HEK293 (cell line): ENCODE results near the gene CUL9.

Experiments used
- CTCF ChIA-PET: fragments of 350-600 bp; formaldehyde crosslinking; extraction: SDS; loops from one replicate; lab custom pipeline; 2021; ENCODE audit warnings: antibody characterized with exemption; lab: Yijun Ruan, JAX
- POLR2A ChIA-PET: fragments of 300-600 bp; formaldehyde crosslinking; extraction: SDS; loops from one replicate; lab custom pipeline; 2020; ENCODE audit warnings: antibody characterized with exemption, inconsistent platforms; lab: Yijun Ruan, JAX
- H3K27ac ChIP-seq: fragments of 200-500 bp; sonication (Bioruptor generic); 2 replicates; pipeline ENCODE4 v1.5.1; 2014; ENCODE audit warnings: low read depth, low read length, control low read depth, inconsistent platforms; ENCODE audit errors: extremely low read depth
- H3K36me3 ChIP-seq, 2 experiments: fragments of 200-500 bp in 1 of 2; sonication (Bioruptor generic) in 1 of 2; 1 replicate in 1 of 2; 2 replicates in 1 of 2; pipeline ENCODE4 v1.5.1; 2014 to 2017; ENCODE audit warnings: inconsistent platforms in 2 of 2, low read length in 2 of 2; ENCODE audit not compliant: control insufficient read depth in 2 of 2, insufficient read depth in 1 of 2
- H3K4me1 ChIP-seq: fragments of 200-500 bp; sonication (Bioruptor generic); 2 replicates; pipeline ENCODE4 v1.5.1; 2014; ENCODE audit warnings: mild to moderate bottlenecking, low read length, inconsistent platforms; ENCODE audit not compliant: control insufficient read depth, insufficient read depth
- H3K4me3 ChIP-seq: 2 replicates; pipeline ENCODE4 v1.5.1; 2011; ENCODE audit warnings: low read depth, mild to moderate bottlenecking, control low read depth, low read length, moderate library complexity
- H3K9me3 ChIP-seq: fragments of 200-500 bp; sonication (Bioruptor generic); 2 replicates; pipeline ENCODE4 v1.5.1; 2014; ENCODE audit warnings: low read depth, low read length, inconsistent platforms; ENCODE audit not compliant: control insufficient read depth, insufficient read depth
- YY1 ChIP-seq: fragments of 450-650 bp; formaldehyde crosslinking; IDR thresholded peaks from 2 replicates; pipeline ENCODE4 v1.5.1; 2018; ENCODE audit warnings: missing biosample characterization, missing genetic modification characterization
- ZBTB1 ChIP-seq: fragments of 450-650 bp; formaldehyde crosslinking; IDR thresholded peaks from 2 replicates; pipeline ENCODE4 v1.5.1; 2016; ENCODE audit warnings: missing biosample characterization, missing genetic modification characterization
- ZBTB20 ChIP-seq: fragments of 450-650 bp; formaldehyde crosslinking; IDR thresholded peaks from 2 replicates; pipeline ENCODE4 v1.5.1; 2016; ENCODE audit warnings: missing biosample characterization, missing genetic modification characterization
- ZNF169 ChIP-seq: fragments of 450-650 bp; formaldehyde crosslinking; IDR thresholded peaks from 2 replicates; pipeline ENCODE4 v1.5.1; 2016; ENCODE audit warnings: missing biosample characterization, missing genetic modification characterization
- ZNF175 ChIP-seq: fragments of 450-650 bp; formaldehyde crosslinking; IDR thresholded peaks from 2 replicates; pipeline ENCODE4 v1.5.1; 2016; ENCODE audit warnings: missing biosample characterization, missing genetic modification characterization
- ZNF280D ChIP-seq: fragments of 450-650 bp; formaldehyde crosslinking; IDR thresholded peaks from 2 replicates; pipeline ENCODE4 v1.5.1; 2016; ENCODE audit warnings: missing biosample characterization, missing genetic modification characterization
- ZNF366 ChIP-seq: fragments of 450-650 bp; formaldehyde crosslinking; conservative IDR thresholded peaks from 2 replicates; pipeline ENCODE4 v1.5.1; 2016; ENCODE audit warnings: missing biosample characterization, missing genetic modification characterization
- ZNF501 ChIP-seq: fragments of 450-650 bp; formaldehyde crosslinking; IDR thresholded peaks from 2 replicates; pipeline ENCODE4 v1.5.1; 2016; ENCODE audit warnings: missing biosample characterization, missing genetic modification characterization
- ZNF600 ChIP-seq: fragments of 450-650 bp; formaldehyde crosslinking; IDR thresholded peaks from 2 replicates; pipeline ENCODE4 v1.5.1; 2016; ENCODE audit warnings: missing biosample characterization, missing genetic modification characterization
- ZSCAN18 ChIP-seq: fragments of 450-650 bp; formaldehyde crosslinking; IDR thresholded peaks from 2 replicates; pipeline ENCODE4 v1.5.1; 2016; ENCODE audit warnings: missing biosample characterization, missing genetic modification characterization
- ZSCAN4 ChIP-seq: fragments of 450-650 bp; formaldehyde crosslinking; IDR thresholded peaks from 2 replicates; pipeline ENCODE4 v1.5.1; 2017; ENCODE audit warnings: missing biosample characterization, missing genetic modification characterization

CUL9 gene

GRCh38 chr6:43183441-43183840 is 1.4 kb downstream of the CUL9 start:
- TF ChIP-seq ZNF600 (0 out of 2 replicates have a peak, but pooled peaks have one; percentile 18), ZNF366 (tag by site-specific recombination) (peak; percentile 94), ZSCAN4 (tag by site-specific recombination) (no peak), YY1 (tag by site-specific recombination) (no peak)
- TF ChIP-seq, all 188 proteins: peak for 2
- H3K36me3 ChIP-seq, result peaks cover 2 to 56% of the 10 kb centered on the region in 2 experiments; a peak in 2 of 3 replicates
- CTCF ChIA-PET, result no interaction called here
- no peaks in the 10 kb centered on the region for H3K9me3 ChIP-seq
- no peak overlapping the region for H3K4me3 ChIP-seq
- no peak overlapping the region for H3K27ac ChIP-seq
- POLR2A ChIA-PET, result interaction anchor here (1.9 kb wide), 1 partner anchor 10 kb away, joined by 12 read pairs; no protein-coding TSS in a partner anchor
- H3K4me1 ChIP-seq, result peaks cover 3% of the 10 kb centered on the region; the same call in 1 of the 2 replicates

- Histone ChIP-seq H3K27ac (no peak overlapping the region), H3K4me3 (no peak overlapping the region), H3K9me3 (no peaks in the 10 kb centered on the region), H3K36me3 (peaks cover 0 to 49% of the 10 kb centered on the region in 2 experiments; a peak in 2 of 3 replicates), H3K4me1 (peaks cover 3% of the 10 kb centered on the region; the same call in 1 of the 2 replicates)
- CTCF ChIA-PET, result no interaction called here
- POLR2A ChIA-PET, result no interaction called here
- TF ChIP-seq ZNF280D (tag by site-specific recombination) (no peak), ZNF600 (0 out of 2 replicates have a peak, but pooled peaks have one; percentile 28)
Measured at GRCh38 chr6:43184268-43184985, 2.4 kb downstream of the CUL9 start.

- TF ChIP-seq ZNF501 (tag by site-specific recombination), result no peak
- no peak for TF ChIP-seq ZNF175 (tag by site-specific recombination)
- no peak for TF ChIP-seq ZBTB1 (tag by site-specific recombination)
- peak; percentile 76 for TF ChIP-seq ZBTB20 (tag by site-specific recombination)
- TF ChIP-seq ZSCAN18 (tag by site-specific recombination), result no peak
- no peak for TF ChIP-seq ZNF169 (tag by site-specific recombination)
- TF ChIP-seq, all 188 proteins: peak for 1
- H3K36me3 ChIP-seq, result peaks cover 0 to 47% of the 10 kb centered on the region in 2 experiments; a peak in 2 of 3 replicates
- peaks cover 3% of the 10 kb centered on the region; the same call in 1 of the 2 replicates for H3K4me1 ChIP-seq
- no peaks in the 10 kb centered on the region for H3K9me3 ChIP-seq
- POLR2A ChIA-PET, result no interaction called here
- no peak overlapping the region for H3K4me3 ChIP-seq
- no peak overlapping the region for H3K27ac ChIP-seq
- CTCF ChIA-PET, result no interaction called here
Measured at GRCh38 chr6:43185391-43185985, 3.5 kb downstream of the CUL9 start.
